Measurements from ENCODE around the gene PNKD.
A peak's percentile ranks its signal among the peaks of the same experiment; 100 is the strongest.

Gene PNKD, protein sequence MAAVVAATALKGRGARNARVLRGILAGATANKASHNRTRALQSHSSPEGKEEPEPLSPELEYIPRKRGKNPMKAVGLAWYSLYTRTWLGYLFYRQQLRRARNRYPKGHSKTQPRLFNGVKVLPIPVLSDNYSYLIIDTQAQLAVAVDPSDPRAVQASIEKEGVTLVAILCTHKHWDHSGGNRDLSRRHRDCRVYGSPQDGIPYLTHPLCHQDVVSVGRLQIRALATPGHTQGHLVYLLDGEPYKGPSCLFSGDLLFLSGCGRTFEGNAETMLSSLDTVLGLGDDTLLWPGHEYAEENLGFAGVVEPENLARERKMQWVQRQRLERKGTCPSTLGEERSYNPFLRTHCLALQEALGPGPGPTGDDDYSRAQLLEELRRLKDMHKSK

DNA sequence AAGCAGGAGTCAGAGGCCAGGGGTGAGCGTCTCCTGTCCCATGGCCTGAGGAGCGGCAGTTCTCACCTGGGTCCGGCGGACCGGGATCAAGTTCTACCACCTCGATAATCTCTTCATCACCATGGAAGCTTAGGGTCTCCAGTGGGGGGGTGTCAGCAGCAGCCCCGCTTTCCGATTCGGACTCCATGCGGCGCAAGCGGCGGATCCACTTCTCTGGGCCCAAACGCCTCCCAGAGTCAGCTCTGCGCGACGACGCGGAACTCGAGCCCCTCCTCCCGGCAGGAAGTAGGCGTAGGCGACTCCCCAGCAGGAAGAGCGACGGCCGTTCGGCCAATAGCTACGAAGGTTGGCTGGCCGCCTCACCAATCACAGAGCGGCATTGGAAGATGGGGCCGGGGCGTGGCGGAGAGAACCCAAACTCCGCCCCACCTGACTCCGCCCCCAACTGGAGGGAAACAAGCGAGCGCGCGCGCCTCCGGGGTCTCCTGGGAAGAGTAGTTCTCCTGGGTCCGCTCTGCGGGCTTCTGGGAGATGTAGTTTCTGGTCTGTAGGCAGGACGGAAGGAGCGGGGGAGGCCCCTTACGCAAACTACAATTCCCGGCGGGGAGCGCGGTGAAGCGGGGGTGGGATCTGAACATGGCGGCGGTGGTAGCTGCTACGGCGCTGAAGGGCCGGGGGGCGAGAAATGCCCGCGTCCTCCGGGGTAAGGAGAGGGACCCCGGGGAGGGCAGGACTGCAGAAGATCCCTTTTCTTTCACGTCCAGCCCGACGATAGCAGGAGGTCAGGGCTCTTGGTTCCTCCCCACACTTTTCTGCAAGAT lies at the start of gene PNKD, which contains the start of gene AAMP:
TSS of gene PNKD (plus strand) at position 620 of the 821 bp plus-strand sequence. CDS start at position 637, 17 bp downstream.
TSS of gene AAMP (minus strand) at position 238 of the 821 bp plus-strand sequence. CDS start at position 187, 51 bp downstream.
- peak within 1 kb of the TSS; percentile 98 for H3K4me3 ChIP-seq (ENCODE audit: low read depth, low read length)
- TF ChIP-seq CTCF (IDR thresholded peaks at IDR 0.05; ENCODE audit: low read depth, low read length) = no peak

DNA sequence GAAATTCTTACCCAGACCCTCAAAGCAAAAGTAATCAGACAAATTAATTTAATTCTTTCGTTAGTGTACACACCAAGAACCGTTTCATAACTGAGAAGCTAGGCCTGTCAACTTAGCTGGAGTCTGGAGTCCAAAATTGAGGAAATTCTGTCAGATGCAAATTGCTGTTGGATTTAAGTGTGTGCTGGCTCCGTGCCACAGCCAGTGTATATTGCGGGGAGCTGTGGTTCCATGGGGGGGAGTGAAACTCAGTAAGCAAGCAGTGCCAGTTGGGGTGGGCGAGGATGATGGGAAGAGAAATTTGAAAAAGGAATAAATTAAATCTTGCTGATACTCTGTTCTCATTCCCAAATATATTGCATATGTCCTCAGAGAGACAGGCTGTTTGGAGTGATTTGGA lies 49.3 kb upstream of the PNKD start:
- no peak overlapping the region for H3K4me3 ChIP-seq (ENCODE audit: low read depth, low read length)
- no peak for TF ChIP-seq CTCF (IDR thresholded peaks at IDR 0.05; ENCODE audit: low read depth, low read length)

- TF ChIP-seq CTCF (IDR thresholded peaks at IDR 0.05; ENCODE audit: low read depth, low read length) = no peak
These were observed 47.3 kb upstream of the PNKD start for GRCh38 chr2:218223046-218223445.

DNA sequence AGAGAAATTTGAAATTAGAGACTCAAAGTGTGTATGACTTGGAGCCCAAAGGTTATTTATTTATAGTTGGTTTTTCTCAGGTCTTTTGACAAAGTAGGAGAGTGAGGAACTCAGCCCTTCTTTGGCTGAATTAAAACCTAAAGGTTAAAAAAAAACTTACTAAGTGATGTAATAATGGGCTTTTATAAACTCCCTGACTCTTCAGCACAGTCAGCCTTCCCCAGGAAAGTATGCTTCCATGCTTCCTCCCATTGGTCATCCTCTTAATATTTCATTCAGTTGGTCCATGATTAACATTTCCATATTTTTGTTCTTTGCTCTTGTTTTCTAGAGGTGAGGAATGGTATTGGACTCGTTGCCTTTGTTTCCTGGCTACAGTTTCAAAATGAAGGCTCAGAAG lies 46.1 kb upstream of the PNKD start:
- no peak for TF ChIP-seq CTCF (IDR thresholded peaks at IDR 0.05; ENCODE audit: low read depth, low read length)
- no peak overlapping the region for H3K4me3 ChIP-seq (ENCODE audit: low read depth, low read length)

More at GRCh38 chr2:218223046-218223445, 47.3 kb upstream of the PNKD start:
- H3K4me3 ChIP-seq (ENCODE audit: low read depth, low read length) = no peak overlapping the region

- no peak for TF ChIP-seq CTCF (IDR thresholded peaks at IDR 0.05; ENCODE audit: low read depth, low read length)
- no peak overlapping the region for H3K4me3 ChIP-seq (ENCODE audit: low read depth, low read length)
These were observed 43.4 kb upstream of the PNKD start for GRCh38 chr2:218226903-218227302.

DNA sequence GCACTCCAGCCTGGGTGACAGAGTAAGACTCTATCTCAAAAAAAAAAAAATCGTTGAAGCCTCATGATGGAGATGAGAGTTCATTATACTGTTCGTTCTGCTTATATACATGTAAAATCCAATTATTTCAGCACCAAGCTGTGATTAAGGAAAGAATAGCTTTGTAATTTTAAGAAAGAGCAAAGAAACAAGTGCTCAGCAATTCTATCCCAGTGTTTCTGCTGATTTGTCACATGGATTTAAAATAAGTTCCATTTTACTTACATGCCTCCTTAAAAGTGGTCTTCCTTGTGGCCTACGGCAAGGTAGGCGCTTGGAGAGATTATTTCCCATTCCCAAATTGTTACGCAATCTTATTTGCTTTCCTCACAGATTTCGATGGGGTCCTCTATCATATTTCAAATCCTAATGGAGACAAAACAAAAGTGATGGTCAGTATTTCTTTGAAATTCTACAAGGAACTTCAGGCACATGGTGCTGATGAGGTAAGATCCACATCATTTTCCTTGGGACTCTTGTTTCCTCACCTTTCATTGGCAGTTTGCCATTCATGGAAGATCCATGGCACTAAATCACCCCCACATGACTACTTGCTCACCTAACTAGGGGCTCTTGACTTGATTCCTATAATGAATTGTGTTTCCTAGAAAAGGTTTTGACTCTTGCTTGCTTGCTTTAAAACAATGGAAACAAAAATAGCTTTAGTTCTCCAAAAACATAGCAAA lies 41.8 kb upstream of the PNKD start:
- TF ChIP-seq CTCF (IDR thresholded peaks at IDR 0.05; ENCODE audit: low read depth, low read length) = no peak
- H3K4me3 ChIP-seq (ENCODE audit: low read depth, low read length) = no peak overlapping the region
